Sigmoid colon (tissue), 7 donors: ENCODE measurements around the gene LARP4B. TPM values are rescaled to one million over a fixed set of nuclear protein-coding genes. Genes with fewer than 3 reads are reported as not detected.

Experiments
- DNase-seq: peaks from one replicate; pipeline ENCODE4 v3.0.0-alpha.2; 2019
- H3K27ac ChIP-seq, 4 donors: fragments of 200-600 bp; sonication (generic); one replicate each; pipeline ENCODE4 v1.5.1; 2016 to 2019; ENCODE audit warnings: mild to moderate bottlenecking in 1 of 4
- H3K27me3 ChIP-seq, 3 donors: fragments of 200-600 bp; sonication (generic); one replicate each; pipeline ENCODE4 v1.5.1; 2019; ENCODE audit warnings: mild to moderate bottlenecking in 1 of 3
- H3K36me3 ChIP-seq, 4 donors: fragments of 200-600 bp; sonication (generic); one replicate each; pipeline ENCODE4 v1.5.1; 2016 to 2019
- H3K4me1 ChIP-seq, 4 donors: fragments of 200-600 bp; sonication (generic); one replicate each; pipeline ENCODE4 v1.5.1; 2017 to 2019
- H3K4me3 ChIP-seq, 4 donors: fragments of 200-600 bp; sonication (generic); one replicate each; pipeline ENCODE4 v1.5.1; 2017 to 2019; ENCODE audit warnings: mild to moderate bottlenecking in 2 of 4, moderate library complexity in 1 of 4
- H3K9me3 ChIP-seq, 4 donors: fragments of 200-600 bp in 3 of 4; sonication (generic) in 3 of 4; one replicate each; pipeline versions ENCODE4 v1.5.1 to v1.6.1; 2013 to 2019
- CTCF ChIP-seq, 4 experiments: fragments of 450-650 bp in 3 of 4; fragments of 200-600 bp in 1 of 4; IDR thresholded peaks; one replicate each; pipeline ENCODE4 v1.5.1; 2016 to 2019; ENCODE audit warnings: antibody characterized with exemption in 4 of 4, mild to moderate bottlenecking in 3 of 4, moderate library complexity in 2 of 4
- EP300 ChIP-seq, 4 donors: sonication (generic); formaldehyde crosslinking; IDR thresholded peaks; one replicate each; pipeline ENCODE4 v1.6.1; 2017; ENCODE audit warnings: antibody characterized with exemption in 4 of 4
- POLR2A ChIP-seq, 2 donors: fragments of 450-650 bp; IDR thresholded peaks; one replicate each; pipeline ENCODE4 v1.6.1; 2016; ENCODE audit warnings: antibody characterized with exemption in 2 of 2, mild to moderate bottlenecking in 2 of 2, moderate library complexity in 2 of 2
- POLR2AphosphoS5 ChIP-seq, 4 donors: sonication (generic); formaldehyde crosslinking; IDR thresholded peaks; one replicate each; pipeline ENCODE4 v1.6.1; 2017; ENCODE audit warnings: antibody characterized with exemption in 4 of 4
- WGBS, 2 donors: extraction: QIAGEN DNeasy Blood & Tissue Kit; methylation state at CpG; one replicate each; pipeline ENCODE4 v1.1.7; 2013; 5-methylcytosine and 5-hydroxymethylcytosine counted together
- intact Hi-C: fragments of 100-400 bp; cut with DNase I; formaldehyde crosslinking; loops from one replicate; pipeline ENCODE4 v1.15.1; 2023
- polyA plus RNA-seq, 3 donors: library from polyadenylated mRNA; stranded (reverse); fragments of 200-250 nt; gene quantifications; one replicate each; pipeline ENCODE4 v1.2.3, GENCODE V29; 2013
- total RNA-seq, 4 donors: library from RNA; depleted of rRNA; stranded (reverse); fragments of >200 nt; gene quantifications; one replicate each; pipeline ENCODE4 v1.1.0, GENCODE V29; 2016
- donor health status: healthy with polysubstance abuse.
- donor health status: Bipolar disorder and iron deficiency.
- donor health status: healthy.

Gene LARP4B
- total and polyA plus RNA-seq, 7 donors, result 11.4 to 57.6 (median 31.9) TPM

- no peak overlapping the region for H3K4me3 ChIP-seq
- WGBS, 2 donors, result 84 to 90% methylated on average over 9 of the region's 9 CpGs
- H3K27ac ChIP-seq, result no peak overlapping the region
- H3K9me3 ChIP-seq, result no peaks in the 10 kb centered on the region
- H3K27me3 ChIP-seq, result no peaks in the 10 kb centered on the region
- DNase-seq, result no peak
- intact Hi-C loops, result no loop called here
- H3K36me3 ChIP-seq, result peaks cover 25 to 99% (median 63%) of the 10 kb centered on the region in 4 donors
- no peaks in the 10 kb centered on the region for H3K4me1 ChIP-seq
- TF ChIP-seq CTCF (IDR thresholded peaks at IDR 0.05) (no peak), POLR2A (IDR thresholded peaks at IDR 0.05) (no peak), EP300 (IDR thresholded peaks at IDR 0.05) (no peak), POLR2AphosphoS5 (IDR thresholded peaks at IDR 0.05) (no peak)
Observed at GRCh38 chr10:819326-819725, 112.2 kb downstream of the LARP4B start.

- Histone ChIP-seq H3K4me3 (no peak overlapping the region), H3K9me3 (no peaks in the 10 kb centered on the region), H3K27me3 (no peaks in the 10 kb centered on the region), H3K27ac (no peak overlapping the region), H3K4me1 (no peaks in the 10 kb centered on the region), H3K36me3 (peaks cover 21 to 99% (median 62%) of the 10 kb centered on the region in 4 donors)
- 85 to 93% methylated on average over 9 of the region's 9 CpGs for WGBS, 2 donors
- intact Hi-C loops, result no loop called here
- TF ChIP-seq EP300 (IDR thresholded peaks at IDR 0.05) (no peak), POLR2A (IDR thresholded peaks at IDR 0.05) (no peak), POLR2AphosphoS5 (IDR thresholded peaks at IDR 0.05) (no peak)
- DNase-seq, result no peak
Observed at GRCh38 chr10:818526-819220, 112.8 kb downstream of the LARP4B start.

DNA sequence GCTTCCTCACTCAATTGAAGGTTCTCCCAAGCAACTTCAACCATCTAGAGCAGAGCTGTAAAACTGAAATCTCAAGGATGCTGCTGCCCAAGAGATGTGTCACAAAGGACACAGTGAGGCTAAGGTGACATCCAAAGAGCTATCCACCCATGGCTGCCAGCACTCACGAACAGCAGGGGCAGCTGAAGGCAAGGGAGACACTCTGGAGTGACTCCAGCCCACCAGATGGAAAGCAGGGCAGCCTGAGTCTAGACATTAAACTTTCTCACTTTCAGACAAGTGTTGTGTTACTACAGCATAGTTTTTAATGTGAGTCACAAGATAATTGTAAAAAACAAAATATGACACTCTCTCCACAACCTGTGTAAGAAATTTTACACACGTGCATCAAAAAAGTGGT is 113.5 kb downstream of the LARP4B start:
- peaks cover 14 to 99% (median 59%) of the 10 kb centered on the region in 4 donors for H3K36me3 ChIP-seq
- no peak overlapping the region for H3K27ac ChIP-seq
- no peak for DNase-seq
- no peaks in the 10 kb centered on the region for H3K4me1 ChIP-seq
- intact Hi-C loops, result no loop called here
- 87 to 91% methylated on average over 2 of the region's 2 CpGs for WGBS, 2 donors
- no peak overlapping the region for H3K4me3 ChIP-seq
- TF ChIP-seq POLR2AphosphoS5 (IDR thresholded peaks at IDR 0.05), result no peak
- TF ChIP-seq POLR2A (IDR thresholded peaks at IDR 0.05), result no peak
- no peak for TF ChIP-seq EP300 (IDR thresholded peaks at IDR 0.05)
- TF ChIP-seq CTCF (IDR thresholded peaks at IDR 0.05), result no peak
- H3K27me3 ChIP-seq, result no peaks in the 10 kb centered on the region
- H3K9me3 ChIP-seq, result no peaks in the 10 kb centered on the region

DNA sequence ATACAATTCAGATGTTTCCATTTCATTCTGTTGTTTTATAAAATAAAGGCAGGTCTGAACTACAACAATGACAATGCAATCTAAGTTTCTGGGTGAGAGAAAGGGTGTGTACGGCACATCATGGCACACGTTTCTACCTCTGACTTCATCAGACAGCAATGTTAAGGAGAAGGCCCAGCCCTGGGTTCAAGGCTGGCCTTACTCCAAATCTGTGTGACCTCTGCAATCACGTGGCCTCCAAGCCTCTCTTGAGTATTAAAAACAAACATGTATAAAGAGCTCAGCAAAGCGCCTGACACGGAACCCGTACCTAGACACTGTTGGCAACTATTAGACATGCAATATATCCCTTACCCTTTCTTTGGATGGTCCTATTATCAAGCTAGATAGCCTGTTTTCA is 114.1 kb downstream of the LARP4B start:
- TF ChIP-seq POLR2AphosphoS5 (IDR thresholded peaks at IDR 0.05) (no peak), EP300 (IDR thresholded peaks at IDR 0.05) (no peak), POLR2A (IDR thresholded peaks at IDR 0.05) (no peak), CTCF (IDR thresholded peaks at IDR 0.05) (no peak)
- H3K4me1 ChIP-seq, result no peaks in the 10 kb centered on the region
- 84 to 88% methylated on average over 6 of the region's 6 CpGs for WGBS, 2 donors

DNA sequence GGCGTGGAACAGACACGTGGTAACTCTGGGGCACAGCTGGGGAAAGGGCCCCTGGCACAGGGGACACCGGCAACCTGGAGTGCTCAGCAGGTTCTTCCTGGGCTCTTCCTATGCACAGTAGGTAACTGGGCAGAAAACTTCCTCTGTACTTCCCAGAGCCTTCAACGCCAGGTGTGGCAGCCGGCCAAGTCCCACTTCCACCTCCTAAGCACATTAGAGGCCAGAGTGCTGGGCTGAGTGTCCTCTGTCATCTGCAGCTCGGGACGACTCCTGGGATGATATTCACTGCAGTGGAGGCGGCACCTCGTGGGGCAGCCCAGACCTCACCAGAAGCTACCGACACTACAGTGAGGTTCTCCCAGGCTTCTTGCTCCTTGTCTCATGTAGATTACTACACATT is 114.5 kb downstream of the LARP4B start:
- no peak for DNase-seq
- TF ChIP-seq POLR2A (IDR thresholded peaks at IDR 0.05) (no peak), POLR2AphosphoS5 (IDR thresholded peaks at IDR 0.05) (no peak), EP300 (IDR thresholded peaks at IDR 0.05) (no peak), CTCF (IDR thresholded peaks at IDR 0.05) (no peak)
- Histone ChIP-seq H3K27me3 (no peaks in the 10 kb centered on the region), H3K36me3 (peaks cover 15 to 99% (median 60%) of the 10 kb centered on the region in 4 donors), H3K27ac (no peak overlapping the region), H3K4me1 (no peaks in the 10 kb centered on the region), H3K4me3 (no peak overlapping the region), H3K9me3 (no peaks in the 10 kb centered on the region)
- intact Hi-C loops, result no loop called here
- 94 to 95% methylated on average over 10 of the region's 10 CpGs for WGBS, 2 donors

More for the DNA sequence above, 114.1 kb downstream of the LARP4B start:
- Histone ChIP-seq H3K4me3 (no peak overlapping the region), H3K27me3 (no peaks in the 10 kb centered on the region), H3K36me3 (peaks cover 14 to 99% (median 58%) of the 10 kb centered on the region in 4 donors), H3K27ac (no peak overlapping the region), H3K9me3 (no peaks in the 10 kb centered on the region)
- no peak for DNase-seq
- intact Hi-C loops, result no loop called here
